22Rv1 (cell line): ENCODE measurements around the gene TNFRSF25.

ENCODE experiments used
- H3K27ac ChIP-seq: fragments of 450-650 bp; 2 replicates; pipeline ENCODE4 v1.5.1; 2017
- CTCF ChIP-seq: fragments of 450-650 bp; IDR thresholded peaks from 2 replicates; pipeline ENCODE4 v1.5.1; 2017; ENCODE audit warnings: mild to moderate bottlenecking
- ZFX ChIP-seq: fragments of 450-650 bp; IDR thresholded peaks from 2 replicates; pipeline ENCODE4 v1.6.1; 2017; ENCODE audit warnings: antibody characterized with exemption, borderline replicate concordance

The TNFRSF25 gene

GRCh38 chr1:6491081-6491449, 25.1 kb upstream of the TNFRSF25 start:
- peak overlapping the region; percentile 69 for H3K27ac ChIP-seq
- TF ChIP-seq CTCF (no peak), ZFX (no peak)

GRCh38 chr1:6490181-6491080, 24.5 kb upstream of the TNFRSF25 start:
- peak overlapping the region; percentile 69 for H3K27ac ChIP-seq
- TF ChIP-seq CTCF (peak; percentile 77), ZFX (no peak)

GRCh38 chr1:6489799-6490180, 23.8 kb upstream of the TNFRSF25 start:
- TF ChIP-seq ZFX (no peak), CTCF (peak; percentile 99)
- H3K27ac ChIP-seq = no peak overlapping the region

GRCh38 chr1:6489383-6489765, 23.4 kb upstream of the TNFRSF25 start:
- H3K27ac ChIP-seq = no peak overlapping the region
- TF ChIP-seq CTCF (no peak), ZFX (no peak)

- H3K27ac ChIP-seq = no peak overlapping the region
- TF ChIP-seq ZFX (no peak), CTCF (no peak)
These were observed 22.8 kb upstream of the TNFRSF25 start for GRCh38 chr1:6488602-6489382.

GRCh38 chr1:6487804-6488484, 22.0 kb upstream of the TNFRSF25 start:
- no peak overlapping the region for H3K27ac ChIP-seq
- no peak for TF ChIP-seq CTCF
- no peak for TF ChIP-seq ZFX
